ENCODE results near the gene MPLKIP.
"Not testable (repeated sequence)": the region's sequence is repeated elsewhere in the genome, so short reads cannot be mapped to it uniquely, and the experiment has no call there.

Gene MPLKIP

DNA sequence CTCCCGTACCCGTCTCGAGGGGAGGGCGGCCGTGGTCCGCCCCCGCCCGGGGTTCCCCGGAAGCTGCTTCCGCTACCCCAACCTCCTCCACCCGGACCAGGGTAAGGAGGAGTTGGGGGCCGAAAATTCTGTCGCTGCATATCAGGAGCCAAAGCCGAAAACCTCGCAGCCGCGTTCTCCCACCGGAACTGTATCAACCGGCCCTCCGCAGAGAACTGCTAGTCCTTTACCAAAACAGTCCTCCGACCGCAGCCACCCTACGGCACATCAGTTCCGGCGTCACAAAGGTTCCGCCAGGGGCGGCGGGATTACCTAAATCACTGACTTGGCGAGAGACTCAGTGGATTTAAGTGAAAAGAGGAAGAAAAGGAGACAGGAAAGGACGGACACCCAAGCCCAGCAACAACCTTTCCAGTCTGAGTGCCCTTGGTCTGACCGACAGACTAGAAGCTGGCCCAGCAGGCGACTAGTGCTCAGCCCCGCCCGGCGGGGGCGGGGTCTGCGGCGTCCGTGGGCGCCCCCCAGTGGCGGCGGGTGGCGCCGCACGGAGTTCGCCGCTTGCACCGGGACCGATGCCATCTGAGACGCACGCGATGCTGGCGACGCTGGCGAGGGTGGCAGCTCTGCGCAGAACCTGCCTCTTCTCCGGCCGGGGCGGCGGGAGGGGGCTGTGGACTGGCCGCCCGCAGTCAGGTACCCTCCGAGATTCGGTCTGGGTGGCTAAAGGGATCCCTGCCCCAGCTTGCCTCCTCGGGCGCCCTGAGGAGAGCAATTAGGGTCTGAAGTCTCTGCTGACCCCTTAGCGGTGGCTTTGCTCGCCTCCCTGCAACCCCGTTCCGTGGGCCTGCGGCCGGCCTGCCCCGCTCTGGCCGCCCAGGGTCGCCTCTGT, at the start of gene MPLKIP, which contains the start of gene SUGCT:
TSS of gene MPLKIP (minus strand) at position 195 of the 889 bp plus-strand sequence. CDS start at position 140, 55 bp downstream.
TSS of gene SUGCT (plus strand) at position 578 of the 889 bp plus-strand sequence.
- peak; percentile 84 for DNase-seq

DNA sequence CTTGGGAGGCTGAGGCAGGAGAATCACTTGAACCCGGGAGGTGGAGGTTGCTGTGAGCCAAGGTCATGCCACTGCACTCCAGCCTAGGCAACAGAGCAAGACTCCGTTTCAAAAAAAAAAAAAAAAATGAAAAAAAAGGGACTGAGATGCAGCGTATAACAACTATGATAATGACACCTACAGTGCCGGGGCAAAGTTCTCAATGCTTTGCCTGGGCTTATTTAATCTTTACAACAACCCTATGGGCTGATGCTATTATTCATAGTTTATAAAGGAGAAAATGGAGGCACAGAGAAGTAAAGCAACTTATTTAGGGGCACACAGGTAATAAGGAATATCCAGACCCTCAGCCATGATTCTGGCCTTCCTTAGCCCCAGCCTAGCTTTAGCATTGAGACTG, 48.0 kb upstream of the MPLKIP start:
- DNase-seq, result no peak

GRCh38 chr7:40177071-40177470, 42.6 kb upstream of the MPLKIP start:
- no peak for DNase-seq

GRCh38 chr7:40175725-40176510, 41.5 kb upstream of the MPLKIP start:
- DNase-seq, result no peak

DNA sequence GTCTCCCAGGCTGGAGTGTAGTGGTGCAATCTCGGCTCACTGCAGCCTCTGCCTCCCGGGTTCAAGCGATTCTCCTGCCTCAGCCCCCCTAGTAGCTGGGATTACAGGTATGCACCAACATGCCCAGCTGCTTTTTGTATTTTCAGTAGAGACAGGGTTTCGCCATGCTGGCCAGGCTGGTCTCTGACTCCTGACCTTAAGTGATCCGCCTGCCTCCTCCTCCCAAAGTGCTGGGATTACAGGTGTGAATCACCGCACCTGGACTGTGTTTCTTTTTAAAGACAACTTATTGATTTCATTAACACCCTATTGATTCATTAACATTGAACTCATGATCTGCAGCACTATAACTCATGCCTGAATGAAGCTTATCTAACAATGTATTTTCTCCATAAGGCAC, 40.8 kb upstream of the MPLKIP start:
- DNase-seq, result not testable (repeated sequence)

DNA sequence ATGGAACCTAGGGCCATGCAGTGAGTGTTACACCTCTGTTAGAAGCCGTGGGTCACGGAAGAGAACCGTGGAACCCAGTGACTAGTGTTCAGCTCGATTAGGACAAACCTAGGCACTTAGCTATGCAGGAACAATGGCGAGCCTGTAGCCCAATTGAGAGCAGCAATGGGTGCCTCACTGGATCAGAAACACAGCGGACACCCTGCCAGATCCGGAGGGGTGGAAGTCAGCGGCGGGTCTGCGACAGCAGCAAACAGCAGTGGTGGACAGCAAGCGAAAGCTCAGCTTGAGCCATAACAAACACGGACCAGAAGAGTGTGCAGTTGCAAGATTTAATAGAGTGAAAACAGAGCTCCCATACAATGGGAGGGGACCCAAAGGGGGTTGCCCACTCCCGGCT, 38.7 kb upstream of the MPLKIP start:
- not testable (repeated sequence) for DNase-seq

GRCh38 chr7:40168266-40168665, 33.8 kb upstream of the MPLKIP start:
- DNase-seq, result not testable (repeated sequence)

DNA sequence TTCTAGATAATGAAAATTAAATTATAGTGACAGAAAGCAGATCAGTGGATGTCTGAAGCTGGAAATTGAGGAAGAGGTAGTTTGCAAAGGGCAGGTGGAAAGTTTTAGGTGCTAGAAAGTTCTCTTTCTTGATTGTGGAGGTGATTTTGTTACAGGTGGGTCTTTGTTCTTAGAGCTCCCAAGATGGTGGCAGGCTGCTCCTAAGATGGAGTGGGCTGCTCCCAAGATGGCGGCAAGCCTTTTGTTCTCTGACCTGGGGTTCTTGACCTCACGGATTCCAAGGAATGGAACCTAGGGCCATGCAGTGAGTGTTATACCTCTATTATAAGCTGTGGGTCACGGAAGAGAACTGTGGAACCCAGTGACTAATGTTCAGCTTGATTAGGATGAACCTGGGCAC, 32.9 kb upstream of the MPLKIP start:
- DNase-seq, result no peak

- DNase-seq, result no peak
Observed at GRCh38 chr7:40165216-40165615, 30.8 kb upstream of the MPLKIP start.

GRCh38 chr7:40162516-40162915, 28.1 kb upstream of the MPLKIP start:
- no peak for DNase-seq

GRCh38 chr7:40156988-40157387, 22.6 kb upstream of the MPLKIP start:
- no peak for DNase-seq

- DNase-seq, result no peak
Observed at GRCh38 chr7:40151504-40151903, 17.1 kb upstream of the MPLKIP start.

DNA sequence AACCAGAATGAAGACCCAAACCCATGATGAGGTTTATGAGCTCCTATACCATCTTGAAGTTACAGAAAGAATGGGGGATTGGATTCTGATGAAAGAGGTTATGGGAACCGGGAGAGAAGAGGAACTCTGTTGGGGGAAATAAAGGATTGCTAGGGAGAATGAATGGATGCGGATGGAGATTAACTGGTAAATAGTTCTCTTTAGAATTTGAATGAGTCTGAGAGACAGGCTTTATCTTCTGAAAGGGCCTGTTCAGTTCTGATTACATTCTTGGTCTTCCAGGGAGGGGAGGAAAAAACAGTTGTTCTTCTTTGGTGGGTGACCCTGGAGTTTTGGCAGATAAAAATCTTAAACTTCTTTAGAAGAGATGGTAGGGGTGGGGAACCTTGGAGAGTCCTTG, 14.2 kb upstream of the MPLKIP start:
- DNase-seq, result no peak

- not testable (repeated sequence) for DNase-seq
Observed at GRCh38 chr7:40148247-40148580, 13.8 kb upstream of the MPLKIP start.

- DNase-seq, result no peak
Observed at GRCh38 chr7:40147371-40148246, 13.2 kb upstream of the MPLKIP start.

GRCh38 chr7:40145596-40146130, 11.2 kb upstream of the MPLKIP start:
- not testable (repeated sequence) for DNase-seq

GRCh38 chr7:40141916-40142315, 7.5 kb upstream of the MPLKIP start:
- DNase-seq, result not testable (repeated sequence)

DNA sequence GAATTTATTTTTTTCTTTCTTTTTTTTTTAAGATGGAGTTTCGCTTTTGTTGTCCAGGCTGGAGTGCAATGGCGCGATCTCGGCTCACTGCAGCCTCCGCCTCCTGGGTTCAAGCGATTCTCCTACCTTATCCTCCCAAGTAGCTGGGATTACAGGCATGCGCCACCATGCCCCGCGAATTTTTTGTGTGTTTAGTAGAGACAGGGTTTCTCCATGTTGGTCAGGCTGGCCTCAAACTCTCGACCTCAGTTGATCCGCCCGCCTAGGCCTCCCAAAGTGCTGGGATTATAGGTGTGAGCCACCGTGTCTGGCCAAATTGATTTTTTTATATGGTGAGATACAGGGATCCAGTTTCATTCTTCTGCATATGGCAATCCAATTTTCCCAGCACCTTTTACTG, 5.5 kb upstream of the MPLKIP start:
- DNase-seq, result not testable (repeated sequence)

GRCh38 chr7:40138973-40139372, 4.6 kb upstream of the MPLKIP start:
- DNase-seq, result no peak

DNA sequence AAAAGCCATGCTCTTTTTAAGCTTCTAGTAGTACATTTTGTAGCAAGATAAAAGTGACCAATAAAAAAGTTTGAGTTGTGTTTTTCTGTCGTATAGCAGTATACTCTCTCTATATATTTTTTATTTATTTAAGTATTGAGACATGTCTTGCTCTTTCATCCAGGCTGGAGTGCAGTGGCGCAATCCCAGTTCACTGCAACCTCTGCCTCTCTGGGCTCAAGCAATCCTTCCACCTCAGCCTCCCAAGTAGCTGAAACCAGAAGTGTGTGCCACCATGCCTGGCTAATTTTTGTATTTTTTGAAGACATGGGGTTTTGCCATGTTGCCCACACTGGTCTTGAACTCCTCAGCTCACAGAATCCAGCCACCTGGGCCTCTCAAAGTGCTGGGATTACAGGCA, 3.1 kb upstream of the MPLKIP start:
- no peak for DNase-seq

- peak; percentile 5 for DNase-seq
Observed at GRCh38 chr7:40135317-40135610, 842 bp upstream of the MPLKIP start.

GRCh38 chr7:40133561-40134427, 628 bp downstream of the MPLKIP start:
- no peak for DNase-seq

Data from activated CD4-positive, alpha-beta T cell treated with anti-CD3 and anti-CD28 coated beads, Interleukin-2, amount 50 U/mL, for 1 hour (primary cell).